ENCODE measurements around the gene CTPS2. TPM values are rescaled to one million over a fixed set of nuclear protein-coding genes. Genes with fewer than 3 reads are reported as not detected.

CTPS2 gene
- total RNA-seq, 1 donor from 2014 or later = 12.6 TPM

DNA sequence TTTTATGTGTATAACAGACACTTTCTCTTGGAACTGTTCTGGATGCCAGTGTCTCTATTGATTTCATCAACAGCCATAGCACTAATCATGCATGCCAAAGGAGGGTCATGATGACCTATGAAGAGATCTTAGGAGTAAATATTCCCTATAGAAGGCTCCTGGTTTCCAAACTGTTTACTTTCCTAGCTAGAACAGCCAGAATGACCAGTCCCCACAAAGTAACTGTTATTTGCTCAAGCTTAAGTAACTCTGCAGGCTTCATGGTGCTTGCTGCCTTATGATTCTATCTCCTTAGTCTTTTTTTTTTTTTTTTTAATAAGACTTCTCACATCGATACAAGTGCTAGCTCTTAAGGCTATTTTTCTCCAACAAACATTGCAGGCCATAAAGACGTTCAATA is 50.1 kb downstream of the CTPS2 start:
- H3K36me3 ChIP-seq = peaks cover 0 to 24% of the 10 kb centered on the region in 2 donors
- DNase-seq (ENCODE audit: low spot score in 2 of 2) = no peak
- H3K4me1 ChIP-seq = no peaks in the 10 kb centered on the region
- H3K27me3 ChIP-seq = no peaks in the 10 kb centered on the region
- TF ChIP-seq, protein P1, sequence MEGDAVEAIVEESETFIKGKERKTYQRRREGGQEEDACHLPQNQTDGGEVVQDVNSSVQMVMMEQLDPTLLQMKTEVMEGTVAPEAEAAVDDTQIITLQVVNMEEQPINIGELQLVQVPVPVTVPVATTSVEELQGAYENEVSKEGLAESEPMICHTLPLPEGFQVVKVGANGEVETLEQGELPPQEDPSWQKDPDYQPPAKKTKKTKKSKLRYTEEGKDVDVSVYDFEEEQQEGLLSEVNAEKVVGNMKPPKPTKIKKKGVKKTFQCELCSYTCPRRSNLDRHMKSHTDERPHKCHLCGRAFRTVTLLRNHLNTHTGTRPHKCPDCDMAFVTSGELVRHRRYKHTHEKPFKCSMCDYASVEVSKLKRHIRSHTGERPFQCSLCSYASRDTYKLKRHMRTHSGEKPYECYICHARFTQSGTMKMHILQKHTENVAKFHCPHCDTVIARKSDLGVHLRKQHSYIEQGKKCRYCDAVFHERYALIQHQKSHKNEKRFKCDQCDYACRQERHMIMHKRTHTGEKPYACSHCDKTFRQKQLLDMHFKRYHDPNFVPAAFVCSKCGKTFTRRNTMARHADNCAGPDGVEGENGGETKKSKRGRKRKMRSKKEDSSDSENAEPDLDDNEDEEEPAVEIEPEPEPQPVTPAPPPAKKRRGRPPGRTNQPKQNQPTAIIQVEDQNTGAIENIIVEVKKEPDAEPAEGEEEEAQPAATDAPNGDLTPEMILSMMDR (IDR thresholded peaks at IDR 0.05) = no peak
- intact Hi-C loops (cut with DNase I) = loop anchor here (10.0 kb wide), 1 partner anchor 538 kb away; the partner anchor contains the start of gene GRPR
- no peak overlapping the region for H3K4me3 ChIP-seq
- no peaks in the 10 kb centered on the region for H3K9me3 ChIP-seq
- no peak overlapping the region for H3K27ac ChIP-seq

DNA sequence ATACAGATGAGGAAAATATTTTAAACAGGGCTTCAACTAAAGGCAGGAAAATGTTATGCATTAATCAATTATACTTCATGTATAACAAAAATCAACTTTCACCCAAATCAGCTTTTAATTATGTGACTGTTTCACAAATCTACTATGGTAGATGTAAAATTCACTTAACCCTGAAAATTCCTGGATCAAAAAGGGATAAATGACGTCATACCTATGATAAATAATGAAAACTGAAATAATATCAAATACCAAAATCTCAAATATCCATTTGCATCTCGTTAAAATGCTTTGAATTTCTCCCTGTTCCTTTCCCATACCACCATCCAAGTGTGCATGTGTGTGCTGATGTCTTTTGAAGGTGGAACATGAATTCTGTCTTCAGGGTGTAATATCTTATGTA is 51.0 kb downstream of the CTPS2 start:
- H3K27me3 ChIP-seq = no peaks in the 10 kb centered on the region
- DNase-seq (ENCODE audit: low spot score in 2 of 2) = no peak
- no peak overlapping the region for H3K27ac ChIP-seq
- peaks cover 0 to 16% of the 10 kb centered on the region in 2 donors for H3K36me3 ChIP-seq
- intact Hi-C loops (cut with DNase I) = loop anchor here (10.0 kb wide), 1 partner anchor 537 kb away; the partner anchor contains the start of gene GRPR
- TF ChIP-seq, protein P1 (IDR thresholded peaks at IDR 0.05) = no peak
- no peaks in the 10 kb centered on the region for H3K4me1 ChIP-seq
- H3K9me3 ChIP-seq = no peaks in the 10 kb centered on the region
- H3K4me3 ChIP-seq = no peak overlapping the region

DNA sequence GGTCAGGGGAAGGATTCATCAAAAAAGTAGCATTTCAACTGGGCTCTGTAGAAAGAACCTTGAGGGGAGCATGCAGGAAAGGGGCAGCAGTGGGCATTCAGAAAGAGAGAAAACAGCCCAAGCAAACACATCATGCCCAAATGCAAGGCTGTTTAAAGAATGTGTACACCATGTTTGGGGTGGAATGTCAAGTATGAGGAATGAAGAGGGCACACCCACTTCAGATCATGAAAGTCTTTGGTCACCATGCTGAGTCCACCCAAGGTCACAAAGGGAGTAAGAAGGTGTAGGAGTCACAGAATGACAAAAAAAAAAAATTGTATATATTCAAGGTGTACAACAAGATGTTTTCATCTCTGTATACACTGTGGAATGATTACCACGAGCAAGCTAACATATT is 53.1 kb downstream of the CTPS2 start:
- DNase-seq (ENCODE audit: low spot score in 2 of 2) = no peak
- Histone ChIP-seq H3K4me3 (no peak overlapping the region), H3K36me3 (peaks cover 0 to 8% of the 10 kb centered on the region in 2 donors), H3K27me3 (no peaks in the 10 kb centered on the region), H3K9me3 (no peaks in the 10 kb centered on the region), H3K27ac (no peak overlapping the region), H3K4me1 (no peaks in the 10 kb centered on the region)
- intact Hi-C loops (cut with DNase I) = loop anchor here (10.0 kb wide), 1 partner anchor 225 kb away; no protein-coding TSS in a partner anchor
- TF ChIP-seq, protein P1 (IDR thresholded peaks at IDR 0.05) = no peak

GRCh38 chrX:16658284-16658683 is 54.2 kb downstream of the CTPS2 start:
- Histone ChIP-seq H3K27me3 (no peaks in the 10 kb centered on the region), H3K4me1 (no peaks in the 10 kb centered on the region), H3K27ac (no peak overlapping the region), H3K9me3 (no peaks in the 10 kb centered on the region), H3K4me3 (no peak overlapping the region), H3K36me3 (peaks cover 0 to 4% of the 10 kb centered on the region in 2 donors)
- intact Hi-C loops (cut with DNase I) = loop anchor here (10.0 kb wide), 1 partner anchor 223 kb away; no protein-coding TSS in a partner anchor
- TF ChIP-seq, protein P1 (IDR thresholded peaks at IDR 0.05) = no peak
- DNase-seq (ENCODE audit: low spot score in 2 of 2) = no peak

GRCh38 chrX:16654093-16654492 is 58.4 kb downstream of the CTPS2 start:
- TF ChIP-seq, protein P1 (IDR thresholded peaks at IDR 0.05) = no peak
- Histone ChIP-seq H3K27ac (no peak overlapping the region), H3K36me3 (no peaks in the 10 kb centered on the region), H3K27me3 (no peaks in the 10 kb centered on the region), H3K9me3 (no peaks in the 10 kb centered on the region), H3K4me1 (no peaks in the 10 kb centered on the region), H3K4me3 (no peak overlapping the region)
- intact Hi-C loops (cut with DNase I) = loop anchor here (10.0 kb wide), 1 partner anchor 219 kb away; no protein-coding TSS in a partner anchor
- no peak for DNase-seq (ENCODE audit: low spot score in 2 of 2)

- TF ChIP-seq, protein P1 (IDR thresholded peaks at IDR 0.05) = no peak
- Histone ChIP-seq H3K27ac (no peak overlapping the region), H3K9me3 (no peaks in the 10 kb centered on the region), H3K4me3 (no peak overlapping the region), H3K27me3 (no peaks in the 10 kb centered on the region), H3K4me1 (no peaks in the 10 kb centered on the region), H3K36me3 (no peaks in the 10 kb centered on the region)
- DNase-seq (ENCODE audit: low spot score in 2 of 2) = no peak
- intact Hi-C loops (cut with DNase I) = loop anchor here (10.0 kb wide), 1 partner anchor 219 kb away; no protein-coding TSS in a partner anchor
Measured at GRCh38 chrX:16653424-16653823, 59.0 kb downstream of the CTPS2 start.

Data from ascending aorta (tissue), 2 donors.